ENCODE data around the gene FRMD5.
"Not testable (repeated sequence)": the region's sequence is repeated elsewhere in the genome, so short reads cannot be mapped to it uniquely, and the experiment has no call there.

Gene FRMD5

DNA sequence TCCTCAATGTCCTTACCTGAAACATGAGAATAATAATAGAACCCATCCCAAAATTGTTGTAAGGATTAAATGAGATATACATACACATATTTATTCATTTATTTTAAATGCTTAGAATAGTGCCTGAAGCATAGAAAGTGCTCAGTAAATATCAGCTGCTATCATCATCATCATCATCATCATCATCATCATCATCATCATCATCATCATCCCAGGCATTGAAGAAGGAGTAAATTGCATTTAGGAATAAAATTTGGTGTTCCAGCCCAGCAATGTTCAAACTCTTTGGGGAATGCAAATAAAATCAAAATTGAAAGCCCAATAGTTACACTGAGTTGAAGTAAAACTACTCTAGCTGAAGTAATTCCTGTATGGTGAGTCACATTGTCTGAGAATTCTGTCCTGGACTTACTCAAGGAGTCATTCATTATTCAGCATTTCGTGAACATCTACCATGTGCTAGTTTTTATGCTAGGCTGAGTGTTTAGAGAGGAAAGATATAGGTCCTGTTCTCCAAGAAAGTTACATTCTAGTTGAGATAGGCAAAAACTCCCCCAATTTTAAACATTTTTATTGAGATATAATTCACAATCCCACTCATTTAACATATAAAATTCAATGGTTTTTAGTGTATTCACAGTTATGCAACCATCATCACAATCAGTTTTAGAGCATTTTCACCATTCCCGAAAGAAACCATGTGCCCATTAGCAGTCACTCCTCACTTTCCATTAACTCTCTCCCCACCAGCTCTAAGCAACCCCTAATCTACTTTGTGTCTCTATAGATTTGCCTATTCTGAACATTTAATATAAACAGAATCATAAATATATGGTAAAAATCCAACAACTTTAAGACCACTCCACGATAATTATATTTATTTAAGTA is 107.2 kb downstream of the FRMD5 start:
- DNase-seq: no peak

DNA sequence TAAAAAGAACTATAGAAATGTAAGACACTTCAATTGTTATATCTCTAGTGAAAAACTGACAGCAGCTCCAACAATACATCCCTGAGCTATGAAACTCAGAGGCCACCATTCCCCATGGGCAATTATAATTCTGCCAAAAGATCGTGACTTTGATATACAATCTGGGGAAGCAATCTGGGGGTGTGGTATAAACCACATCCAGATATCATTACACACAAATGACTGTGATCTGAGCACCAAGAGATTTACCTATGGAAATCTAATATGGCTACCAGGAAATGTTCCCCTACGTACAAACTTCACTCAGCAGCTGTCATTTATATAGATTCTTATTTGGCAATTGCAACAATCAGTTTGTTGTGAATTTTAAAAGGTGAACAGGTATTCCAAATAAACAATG is 110.3 kb downstream of the FRMD5 start:
- no peak for DNase-seq

DNA sequence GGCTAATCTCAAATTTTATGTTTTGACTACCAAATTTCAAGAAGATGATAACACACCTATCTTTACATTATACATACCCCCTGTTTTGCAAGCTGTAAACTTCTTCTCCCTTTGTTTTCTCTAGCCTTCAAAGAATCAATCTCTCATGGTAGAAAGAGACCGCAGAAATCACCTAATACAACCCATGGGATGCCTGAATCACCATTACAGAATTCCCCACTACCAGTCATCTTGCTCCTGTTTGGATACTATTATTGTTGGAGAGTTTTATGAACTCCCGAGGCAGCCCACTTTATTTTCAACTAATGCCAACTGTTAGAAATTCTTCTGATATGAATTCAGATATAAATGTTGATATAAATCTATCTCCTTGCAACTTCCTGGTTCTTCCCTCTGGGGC is 110.9 kb downstream of the FRMD5 start:
- DNase-seq: no peak

DNA sequence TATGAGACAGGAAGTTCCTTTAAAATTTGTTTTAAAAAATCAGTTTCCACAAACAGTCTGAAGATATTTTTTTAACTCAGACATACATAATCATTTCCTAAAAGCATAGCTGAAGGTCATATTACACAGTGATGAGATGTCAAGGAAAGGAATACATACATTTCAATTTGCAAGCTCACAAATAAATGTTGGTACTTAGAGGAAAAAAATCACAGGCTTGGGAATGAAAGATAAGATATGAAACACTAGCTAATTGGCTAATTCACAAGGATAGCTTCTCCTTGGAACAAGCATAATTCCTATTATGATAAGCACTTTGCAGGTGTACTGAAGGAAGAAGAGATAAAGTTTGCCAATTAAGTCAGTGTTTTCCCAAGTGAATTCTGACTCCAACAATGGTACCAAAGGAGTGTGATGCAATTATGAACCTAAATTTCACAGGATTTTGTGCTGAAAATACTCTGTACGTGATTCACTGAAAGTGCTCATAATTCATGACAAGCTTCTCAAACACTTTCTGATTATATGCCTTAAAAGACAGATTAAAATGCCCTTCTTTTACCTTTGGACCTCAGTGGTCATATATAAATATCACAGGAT is 112.4 kb downstream of the FRMD5 start:
- DNase-seq: no peak

DNA sequence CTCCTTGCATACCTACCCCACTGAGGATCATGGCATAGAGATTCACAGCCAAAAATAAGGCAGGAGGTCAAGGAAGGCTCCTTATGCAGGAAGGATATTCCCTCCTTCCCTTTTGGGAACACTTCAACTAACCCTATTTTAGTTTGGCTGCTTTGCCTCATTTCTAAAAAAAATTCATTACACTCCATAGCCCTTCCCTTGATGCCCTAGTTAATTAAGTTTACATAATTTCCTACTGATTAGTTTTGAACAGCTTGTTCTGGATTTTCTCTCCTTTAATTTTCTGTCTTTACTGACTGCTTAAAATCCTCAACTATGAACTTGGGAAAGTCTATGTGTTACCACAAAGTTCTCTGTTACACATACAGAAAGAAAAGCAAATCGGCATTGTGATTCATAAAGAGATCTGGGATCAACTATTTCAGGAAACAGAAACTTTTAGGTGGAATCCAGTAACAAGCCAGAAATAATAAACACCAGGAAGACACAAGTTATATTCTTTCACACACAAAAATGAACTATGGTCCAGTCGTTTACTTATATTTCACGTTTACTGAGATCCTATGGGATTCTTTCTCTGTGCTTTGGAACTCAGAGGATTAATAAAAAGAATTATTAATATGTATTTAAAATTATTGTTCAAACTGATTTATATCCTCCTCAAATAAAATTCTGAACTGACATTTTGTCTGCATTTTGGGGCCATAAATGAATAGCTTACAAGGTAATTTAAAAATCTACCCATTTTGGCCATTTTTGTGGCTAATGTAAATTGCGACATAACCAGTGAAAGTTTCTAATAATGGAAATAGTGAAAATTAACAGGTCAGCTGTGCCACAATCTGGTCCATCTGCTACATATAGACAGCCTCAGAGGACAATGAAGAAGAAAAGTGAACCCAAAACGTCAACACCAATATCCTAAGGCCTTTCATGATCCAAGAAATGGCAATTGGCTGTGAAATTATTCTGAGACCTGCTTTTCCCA is 113.8 kb downstream of the FRMD5 start:
- DNase-seq: no peak

DNA sequence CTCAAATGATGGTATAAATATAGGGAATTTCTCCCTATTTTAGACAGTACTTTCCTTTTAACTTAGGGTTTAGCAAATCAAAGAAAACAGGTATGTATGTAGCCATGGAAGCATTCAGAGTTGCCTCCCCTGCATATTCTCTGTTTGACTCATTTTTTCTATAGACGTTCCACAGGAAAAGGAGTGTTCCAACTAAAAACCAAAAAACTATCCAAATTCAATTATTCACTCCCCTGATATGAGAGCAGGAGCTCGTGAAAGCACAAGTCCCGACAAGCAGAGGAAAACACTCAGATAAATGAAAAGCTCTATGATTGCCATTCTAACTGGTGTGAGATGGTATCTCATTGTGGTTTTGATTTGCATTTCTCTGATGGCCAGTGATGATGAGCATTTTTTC is 119.5 kb downstream of the FRMD5 start:
- DNase-seq: no peak

DNA sequence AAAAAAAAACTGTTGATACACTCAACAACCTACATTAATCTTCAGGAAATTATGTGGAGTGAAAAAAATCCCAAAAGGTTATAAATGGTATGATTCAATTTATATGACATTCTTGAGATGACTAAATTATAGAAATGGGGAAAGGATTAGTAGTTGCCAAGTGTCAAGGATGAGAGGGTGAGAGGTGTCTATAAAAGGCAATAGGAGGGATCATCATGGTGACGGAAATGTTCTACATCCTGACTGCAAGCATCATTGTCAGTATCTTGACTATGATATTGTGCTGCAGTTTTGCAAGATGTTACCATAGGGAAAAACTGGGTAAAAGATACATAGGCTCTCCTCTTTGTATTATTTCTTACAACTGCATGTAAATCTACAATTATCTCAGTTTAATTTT is 125.6 kb downstream of the FRMD5 start:
- no peak for DNase-seq

- DNase-seq: no peak
Observed at GRCh38 chr15:44068347-44068746, 126.7 kb downstream of the FRMD5 start.

GRCh38 chr15:44066211-44066827 is 128.8 kb downstream of the FRMD5 start:
- peak; percentile 56 for DNase-seq

GRCh38 chr15:44064706-44065105 is 130.4 kb downstream of the FRMD5 start:
- no peak for DNase-seq

DNA sequence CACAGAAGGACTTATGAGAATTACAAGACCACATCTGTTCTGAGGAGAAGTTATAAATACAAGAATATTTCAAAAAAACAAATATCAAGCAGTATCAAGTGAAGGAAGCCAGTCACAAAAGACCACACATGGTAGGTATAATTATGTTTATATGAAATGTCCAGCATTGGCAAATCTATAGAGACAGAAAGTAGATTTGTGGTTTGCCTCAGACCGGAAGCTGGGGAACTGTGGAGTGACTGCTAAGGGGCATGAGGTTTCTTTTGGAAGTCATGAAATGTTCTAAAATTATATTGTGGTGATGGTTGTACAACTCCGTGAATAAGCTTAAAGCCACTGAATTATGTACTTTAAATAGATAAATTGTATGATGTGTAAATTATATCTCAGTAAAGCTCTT is 136.9 kb downstream of the FRMD5 start:
- no peak for DNase-seq

DNA sequence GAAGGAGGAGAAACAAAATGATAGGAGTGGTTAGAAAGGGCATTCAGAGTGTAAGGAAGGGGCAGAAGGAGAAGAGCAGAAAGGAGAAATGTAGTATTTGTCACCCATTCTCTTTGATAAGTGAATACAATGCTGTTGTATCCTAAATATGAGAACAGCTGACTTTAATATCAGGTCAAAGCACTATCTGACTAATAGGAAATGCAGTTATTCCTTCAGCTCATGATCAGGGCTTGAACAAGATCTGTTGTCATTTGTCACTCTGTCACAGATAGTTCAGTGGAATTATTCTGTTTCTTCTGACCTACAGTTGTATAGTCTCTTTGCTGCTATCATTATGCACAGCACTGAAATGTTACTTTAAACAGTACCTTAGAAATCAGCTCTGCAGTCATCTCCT is 149.4 kb downstream of the FRMD5 start:
- no peak for DNase-seq

DNA sequence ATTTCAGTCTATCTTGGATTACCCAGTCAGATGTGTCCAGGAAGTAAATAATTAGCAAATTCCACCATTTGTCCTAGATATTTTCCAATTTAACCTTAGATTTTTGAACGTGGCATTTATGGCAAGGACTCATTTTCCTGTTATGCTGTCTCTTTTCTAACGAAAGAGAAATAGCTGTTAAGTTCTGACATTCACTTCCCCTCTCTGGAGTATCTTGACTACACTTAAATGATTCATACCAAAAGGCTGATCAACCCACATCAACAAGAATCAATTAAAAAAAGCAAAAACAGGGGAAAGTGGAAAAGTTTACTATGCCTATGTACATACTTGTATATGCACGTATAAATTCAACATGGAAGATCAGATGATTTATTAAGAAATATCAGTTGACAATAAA is 149.9 kb downstream of the FRMD5 start:
- DNase-seq: no peak

GRCh38 chr15:44038755-44039191 is 156.3 kb downstream of the FRMD5 start:
- no peak for DNase-seq

DNA sequence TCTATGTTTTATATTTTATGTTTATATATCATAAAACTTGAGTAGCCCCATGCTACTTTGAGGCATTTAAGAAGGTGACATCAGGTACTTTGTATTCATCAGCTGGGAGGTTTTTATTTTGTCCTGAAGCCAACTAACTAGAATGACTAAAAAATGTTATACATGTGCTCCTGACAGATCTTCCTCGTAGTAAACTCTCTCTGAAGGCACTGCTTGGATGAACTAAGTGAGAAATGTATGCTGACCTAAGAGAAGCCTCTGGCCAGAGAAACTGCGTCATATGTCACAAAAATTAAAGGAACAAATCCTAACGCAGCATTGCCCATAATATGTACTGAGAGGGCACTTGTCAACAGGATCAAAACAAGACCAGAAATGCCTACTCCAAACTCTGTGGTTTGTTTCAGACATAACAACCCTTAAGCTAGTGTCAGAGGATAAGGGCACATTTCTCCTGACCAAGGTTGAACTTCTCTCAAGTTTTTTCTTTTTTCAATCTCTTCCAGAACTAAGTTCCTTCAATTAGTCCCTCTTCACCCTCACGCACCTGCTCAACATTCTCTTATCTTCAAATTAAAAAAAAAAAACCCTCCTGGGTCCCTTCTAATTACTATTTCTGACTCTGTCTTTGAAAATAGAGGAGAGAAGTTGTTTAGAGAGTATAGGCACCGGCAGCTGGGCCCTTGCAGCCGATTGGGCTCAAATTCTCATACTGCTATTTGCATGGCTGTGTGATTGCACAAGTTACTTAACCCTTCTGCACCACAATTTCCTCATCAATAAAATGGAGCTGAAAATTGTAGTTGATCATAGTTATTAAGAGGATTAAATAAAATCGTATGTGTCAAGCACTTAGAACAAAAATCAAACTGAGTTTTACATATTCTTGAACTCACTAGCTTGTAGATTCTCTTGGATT is 159.0 kb downstream of the FRMD5 start:
- DNase-seq: no peak

DNA sequence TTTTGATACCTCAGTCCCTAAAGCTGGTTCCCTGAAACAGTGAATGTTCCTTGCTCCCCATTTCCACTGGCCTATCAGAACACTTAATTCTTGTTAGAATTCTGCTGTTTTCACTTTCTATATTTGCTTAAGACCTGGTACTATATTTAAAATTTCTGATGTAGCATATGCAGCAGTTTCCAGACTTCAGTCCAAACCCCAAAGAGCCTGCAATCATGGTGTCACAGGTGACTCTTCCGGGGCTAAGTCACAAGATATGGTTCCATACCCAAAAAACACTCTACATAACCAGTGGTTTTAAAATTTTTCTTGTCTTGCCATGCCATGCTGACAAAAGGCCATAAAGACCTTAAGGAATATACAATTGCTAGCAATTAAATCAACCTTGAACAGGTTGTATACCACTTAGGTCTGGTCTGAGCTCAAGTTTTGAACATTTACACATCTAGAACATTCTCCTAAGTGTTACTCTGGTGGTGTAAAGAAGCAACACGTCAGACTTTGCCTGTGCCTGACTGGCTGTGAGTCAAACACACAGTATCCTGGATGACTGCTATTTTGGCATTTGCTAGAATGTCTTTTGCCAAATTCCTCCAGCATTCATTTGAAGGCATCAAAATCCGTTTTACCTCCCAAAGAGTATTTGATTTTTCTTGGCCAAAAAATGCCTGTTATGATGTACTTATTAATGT is 160.0 kb downstream of the FRMD5 start:
- DNase-seq: no peak

DNA sequence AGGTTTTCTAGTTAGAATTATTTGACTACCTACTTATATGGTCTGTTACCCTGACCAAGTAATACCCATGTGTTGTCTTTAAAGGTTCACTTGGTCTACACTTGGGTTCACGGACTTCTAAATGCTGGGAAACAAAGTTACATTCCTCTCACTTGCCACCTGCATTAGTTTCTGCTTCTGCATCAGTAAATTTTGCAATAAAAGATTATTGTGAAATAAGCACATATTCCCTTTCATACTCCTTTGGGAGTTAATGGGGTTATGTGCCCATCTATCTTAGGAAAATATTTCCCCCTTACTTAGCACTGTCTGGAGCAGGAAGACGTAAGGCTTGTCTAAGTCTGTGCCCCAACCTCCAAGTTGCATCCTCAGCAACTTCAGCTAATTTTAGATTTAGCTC is 160.7 kb downstream of the FRMD5 start:
- no peak for DNase-seq

- no peak for DNase-seq
Observed at GRCh38 chr15:44033894-44034293, 161.2 kb downstream of the FRMD5 start.

GRCh38 chr15:44032820-44033219 is 162.3 kb downstream of the FRMD5 start:
- DNase-seq: not testable (repeated sequence)

GRCh38 chr15:44029940-44030568 is 165.0 kb downstream of the FRMD5 start:
- no peak for DNase-seq

GRCh38 chr15:44029003-44029402 is 166.1 kb downstream of the FRMD5 start:
- DNase-seq: no peak
